NCI-H1930 (cell line): ENCODE results near the gene IQGAP2.
"Not testable (repeated sequence)": the region's sequence is repeated elsewhere in the genome, so short reads cannot be mapped to it uniquely, and the experiment has no call there.

Experiments
- DNase-seq, 2 experiments: peaks; one replicate each; lab custom pipeline; 2025; lab: John Stamatoyannopoulos, UW

IQGAP2 gene, protein sequence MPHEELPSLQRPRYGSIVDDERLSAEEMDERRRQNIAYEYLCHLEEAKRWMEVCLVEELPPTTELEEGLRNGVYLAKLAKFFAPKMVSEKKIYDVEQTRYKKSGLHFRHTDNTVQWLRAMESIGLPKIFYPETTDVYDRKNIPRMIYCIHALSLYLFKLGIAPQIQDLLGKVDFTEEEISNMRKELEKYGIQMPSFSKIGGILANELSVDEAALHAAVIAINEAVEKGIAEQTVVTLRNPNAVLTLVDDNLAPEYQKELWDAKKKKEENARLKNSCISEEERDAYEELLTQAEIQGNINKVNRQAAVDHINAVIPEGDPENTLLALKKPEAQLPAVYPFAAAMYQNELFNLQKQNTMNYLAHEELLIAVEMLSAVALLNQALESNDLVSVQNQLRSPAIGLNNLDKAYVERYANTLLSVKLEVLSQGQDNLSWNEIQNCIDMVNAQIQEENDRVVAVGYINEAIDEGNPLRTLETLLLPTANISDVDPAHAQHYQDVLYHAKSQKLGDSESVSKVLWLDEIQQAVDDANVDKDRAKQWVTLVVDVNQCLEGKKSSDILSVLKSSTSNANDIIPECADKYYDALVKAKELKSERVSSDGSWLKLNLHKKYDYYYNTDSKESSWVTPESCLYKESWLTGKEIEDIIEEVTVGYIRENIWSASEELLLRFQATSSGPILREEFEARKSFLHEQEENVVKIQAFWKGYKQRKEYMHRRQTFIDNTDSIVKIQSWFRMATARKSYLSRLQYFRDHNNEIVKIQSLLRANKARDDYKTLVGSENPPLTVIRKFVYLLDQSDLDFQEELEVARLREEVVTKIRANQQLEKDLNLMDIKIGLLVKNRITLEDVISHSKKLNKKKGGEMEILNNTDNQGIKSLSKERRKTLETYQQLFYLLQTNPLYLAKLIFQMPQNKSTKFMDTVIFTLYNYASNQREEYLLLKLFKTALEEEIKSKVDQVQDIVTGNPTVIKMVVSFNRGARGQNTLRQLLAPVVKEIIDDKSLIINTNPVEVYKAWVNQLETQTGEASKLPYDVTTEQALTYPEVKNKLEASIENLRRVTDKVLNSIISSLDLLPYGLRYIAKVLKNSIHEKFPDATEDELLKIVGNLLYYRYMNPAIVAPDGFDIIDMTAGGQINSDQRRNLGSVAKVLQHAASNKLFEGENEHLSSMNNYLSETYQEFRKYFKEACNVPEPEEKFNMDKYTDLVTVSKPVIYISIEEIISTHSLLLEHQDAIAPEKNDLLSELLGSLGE (N-terminal part only)

DNA sequence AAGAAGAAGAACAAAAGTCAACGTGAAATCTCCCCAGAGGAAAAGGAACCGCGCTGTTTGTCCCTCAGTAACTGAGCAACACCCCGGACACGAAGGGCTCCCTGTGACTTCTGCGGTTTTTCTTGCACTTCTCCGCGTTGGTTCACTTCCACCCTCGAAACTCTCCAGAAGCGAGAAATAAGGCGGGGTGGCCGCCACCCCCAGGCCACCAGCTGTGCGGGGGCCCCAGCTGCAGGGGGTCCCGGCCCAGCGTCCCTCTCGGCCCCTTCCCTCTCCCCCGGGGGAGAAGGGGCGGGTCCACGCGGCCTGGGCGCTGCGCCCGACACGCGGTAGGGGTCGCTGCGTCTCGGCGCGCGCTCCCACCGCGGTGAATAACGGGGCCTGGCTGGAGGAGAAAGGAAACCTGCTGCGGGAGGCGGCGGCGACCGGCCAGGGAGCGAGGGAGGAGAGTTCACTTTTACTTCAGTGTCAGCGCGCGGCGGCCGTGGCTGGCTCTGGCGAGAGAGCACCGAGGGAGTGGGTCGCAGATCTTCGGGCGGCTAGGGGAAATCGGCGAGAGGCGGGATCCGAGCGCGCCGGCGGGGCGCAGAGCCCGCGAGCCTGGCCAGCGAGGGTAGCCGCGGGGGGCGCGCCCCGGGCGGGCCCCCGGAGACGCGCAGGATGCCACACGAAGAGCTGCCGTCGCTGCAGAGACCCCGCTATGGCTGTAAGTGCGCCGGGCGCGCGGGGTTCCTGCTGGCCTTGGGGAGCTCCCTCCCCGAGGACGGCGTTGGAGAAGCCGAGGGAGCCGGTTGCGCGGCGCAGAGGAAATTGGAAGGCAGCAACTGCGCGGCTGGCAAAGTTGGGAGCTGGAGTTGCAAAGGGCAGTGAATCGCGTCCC lies at the start of gene IQGAP2:
TSS of gene IQGAP2 (plus strand) at position 400 of the 880 bp plus-strand sequence. CDS start at position 661, 261 bp downstream.
- peak; percentile 35 to 68 for DNase-seq

DNA sequence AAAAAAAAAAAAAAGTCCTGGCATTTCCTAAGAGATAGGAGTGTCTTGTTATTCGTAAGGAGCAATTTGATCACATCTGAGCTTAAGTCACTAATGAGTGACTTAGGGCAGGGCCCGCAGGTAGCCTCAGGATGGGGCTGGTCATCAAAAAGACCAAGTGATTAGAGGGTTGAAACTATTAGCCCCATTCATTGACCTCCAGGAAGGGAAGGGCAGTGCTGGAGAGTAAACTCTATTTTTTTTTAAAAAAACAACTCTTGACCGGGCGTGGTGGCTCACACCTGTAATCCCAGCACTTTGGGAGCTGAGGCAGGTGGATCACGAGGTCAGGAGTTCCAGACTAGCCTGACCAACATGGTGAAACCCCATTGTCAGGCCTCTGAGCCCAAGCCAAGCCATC lies 46.2 kb upstream of the IQGAP2 start:
- DNase-seq, result no peak

DNA sequence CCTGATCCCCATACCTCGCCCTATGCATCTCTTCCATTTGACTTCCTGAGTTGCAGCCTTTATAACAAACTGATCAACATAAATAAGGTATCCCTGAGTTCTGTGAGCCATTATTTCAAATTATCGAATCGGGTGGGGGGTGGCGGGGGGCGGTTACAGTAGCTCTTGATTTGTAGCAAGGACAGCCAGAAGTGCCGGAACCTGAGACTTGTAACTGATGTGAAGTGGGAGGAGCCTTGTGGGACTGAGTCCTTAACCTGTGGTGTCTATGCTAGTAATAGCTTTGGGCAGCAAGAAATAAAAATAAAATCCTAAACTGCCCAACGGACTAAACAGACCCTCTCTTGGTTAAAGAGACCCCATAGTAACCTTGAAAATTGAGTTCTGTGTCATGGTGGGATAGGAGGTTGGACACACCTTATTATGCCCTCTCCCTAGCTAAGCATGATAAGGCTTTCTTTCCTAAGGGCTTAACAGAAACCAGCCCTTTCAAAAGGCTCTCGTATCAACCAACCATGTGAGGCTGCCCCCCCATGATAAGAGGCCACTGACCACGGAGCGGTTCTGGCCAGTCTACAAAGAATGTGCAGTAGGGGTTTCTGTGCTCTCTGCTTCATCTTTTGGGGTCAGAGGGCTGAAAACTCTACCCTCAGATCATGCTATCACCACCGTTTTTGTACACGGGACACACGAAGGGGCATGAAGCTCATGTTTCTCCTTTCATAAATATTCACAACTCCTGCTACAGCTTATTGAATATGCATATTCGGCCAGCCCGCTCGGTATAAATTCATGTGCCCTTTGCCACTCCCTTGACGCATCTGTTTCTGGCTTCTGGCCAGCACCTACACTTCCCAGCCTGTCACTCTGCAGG lies 39.5 kb upstream of the IQGAP2 start:
- DNase-seq, result no peak

DNA sequence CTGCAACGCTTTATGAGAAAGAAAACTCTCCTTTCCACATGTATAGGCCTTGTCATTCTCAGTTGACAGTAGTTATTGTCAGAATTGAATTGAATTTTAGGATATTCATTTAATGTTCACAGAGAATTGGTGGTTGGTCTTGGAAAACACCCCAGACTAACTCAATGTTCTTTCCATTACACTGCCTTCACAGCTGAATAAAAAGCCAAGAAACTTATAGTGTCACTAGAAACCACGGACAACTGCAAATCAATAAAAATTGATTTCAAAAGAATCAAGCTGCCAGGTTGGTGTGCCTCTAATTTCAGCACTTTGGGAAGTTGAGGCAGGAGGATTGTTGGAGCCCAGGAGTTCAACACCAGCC lies 38.9 kb upstream of the IQGAP2 start:
- no peak for DNase-seq

DNA sequence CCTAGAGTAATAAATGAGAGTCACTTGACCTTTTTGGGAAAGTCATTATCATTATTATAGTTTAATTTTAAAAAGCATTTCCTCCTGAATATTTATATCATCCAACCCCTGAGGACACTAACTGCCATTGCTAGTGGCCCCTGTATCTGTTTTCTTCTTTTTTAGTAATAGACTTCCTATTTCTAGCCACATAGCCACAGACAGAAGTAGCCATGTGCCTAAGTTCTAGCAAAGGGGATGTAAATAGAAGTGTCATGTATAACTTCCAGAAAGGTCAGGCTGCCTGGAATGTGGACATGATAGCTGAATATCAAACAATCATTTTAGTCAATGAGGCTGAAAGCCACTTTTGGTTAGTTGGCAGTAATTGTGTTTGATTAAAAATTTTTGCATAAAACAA lies 37.5 kb upstream of the IQGAP2 start:
- DNase-seq, result no peak

DNA sequence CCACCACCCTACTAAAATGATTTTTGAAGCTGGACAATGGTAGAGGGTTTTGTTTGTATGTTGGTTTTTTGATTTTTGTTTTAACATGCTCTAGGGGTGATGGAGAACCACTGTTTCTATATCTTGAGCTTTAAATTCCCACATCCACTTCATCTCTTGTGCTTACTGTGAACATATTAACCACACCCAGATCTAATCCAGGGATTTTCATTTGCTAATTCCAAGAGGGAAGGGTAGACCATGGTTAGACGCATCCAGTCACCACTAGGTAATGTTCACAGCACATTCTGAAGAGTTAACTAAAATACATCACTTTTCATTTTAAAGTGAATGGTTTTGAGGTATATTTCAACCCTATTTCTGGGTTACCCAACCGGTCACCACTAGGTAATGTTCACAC lies 36.5 kb upstream of the IQGAP2 start:
- no peak for DNase-seq

DNA sequence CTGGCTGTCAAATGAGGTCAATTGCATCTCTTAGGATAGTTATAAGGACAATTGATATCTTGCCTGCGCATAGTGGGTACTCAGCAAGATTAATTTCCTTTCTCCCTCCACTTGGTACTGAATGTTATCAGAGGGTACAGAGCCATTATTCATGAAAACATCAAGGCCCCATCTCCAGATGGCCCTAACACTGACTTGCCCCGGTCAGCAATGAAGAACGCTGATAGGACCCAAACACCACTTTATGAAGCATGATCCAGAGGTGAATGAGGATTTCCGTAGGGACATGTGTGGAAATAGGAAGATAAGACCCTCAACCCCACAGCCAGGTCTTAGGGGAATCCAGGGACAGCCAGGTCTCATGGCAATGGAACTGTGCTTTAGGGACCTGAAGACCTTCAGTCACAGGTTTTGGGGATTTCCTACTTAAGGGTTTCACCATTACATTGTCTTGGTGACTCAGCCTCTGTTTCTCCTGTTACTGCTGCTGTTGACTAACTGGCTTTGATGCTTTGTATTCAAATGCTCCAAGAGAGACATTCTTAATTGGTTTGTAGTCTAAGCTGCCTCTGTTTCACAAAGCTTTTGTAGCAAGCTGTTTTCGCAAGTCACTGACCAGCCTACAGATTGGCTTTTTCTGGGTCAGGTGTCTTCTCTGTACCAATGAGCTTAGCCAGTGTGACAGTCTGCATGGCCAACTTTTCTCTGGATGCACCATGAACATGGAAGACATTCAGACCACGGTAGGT lies 35.3 kb upstream of the IQGAP2 start:
- no peak for DNase-seq

DNA sequence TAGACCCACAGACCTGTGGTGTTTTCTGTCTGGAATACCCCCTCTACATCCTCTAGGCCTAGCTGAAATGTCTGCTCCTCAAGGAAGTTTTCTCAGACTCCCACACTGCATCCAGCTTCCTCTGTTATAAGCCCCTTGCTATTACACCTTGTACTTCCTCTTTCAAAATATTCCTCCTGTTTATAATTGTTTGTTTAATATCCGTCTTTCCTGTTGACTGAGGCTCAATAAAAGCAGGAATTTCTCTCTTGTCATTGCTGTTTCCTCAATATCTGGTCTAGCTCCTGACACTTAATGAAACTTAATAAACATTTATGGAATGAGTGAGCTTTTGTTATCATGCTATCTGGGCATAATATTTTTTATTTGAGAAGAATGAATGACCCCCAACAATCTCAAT lies 34.1 kb upstream of the IQGAP2 start:
- DNase-seq, result no peak

DNA sequence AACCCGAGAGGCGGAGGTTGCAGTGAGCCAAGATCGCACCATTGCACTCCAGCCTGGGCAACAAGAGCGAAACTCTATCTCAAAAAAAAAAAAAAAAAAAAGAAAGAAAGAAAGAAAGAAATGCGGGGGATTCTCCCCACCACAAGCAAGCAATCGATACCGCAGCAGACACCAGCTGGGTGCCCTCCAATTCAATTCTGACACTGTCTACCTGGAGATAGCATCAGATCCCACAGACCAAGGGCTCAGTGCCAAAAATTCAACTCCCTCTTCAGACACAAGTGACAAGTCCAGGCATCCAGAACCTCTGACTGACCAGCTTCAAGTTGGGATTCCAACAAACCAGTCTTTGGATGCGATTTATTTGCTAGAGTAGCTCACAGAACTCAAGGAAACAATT lies 33.4 kb upstream of the IQGAP2 start:
- not testable (repeated sequence) for DNase-seq

DNA sequence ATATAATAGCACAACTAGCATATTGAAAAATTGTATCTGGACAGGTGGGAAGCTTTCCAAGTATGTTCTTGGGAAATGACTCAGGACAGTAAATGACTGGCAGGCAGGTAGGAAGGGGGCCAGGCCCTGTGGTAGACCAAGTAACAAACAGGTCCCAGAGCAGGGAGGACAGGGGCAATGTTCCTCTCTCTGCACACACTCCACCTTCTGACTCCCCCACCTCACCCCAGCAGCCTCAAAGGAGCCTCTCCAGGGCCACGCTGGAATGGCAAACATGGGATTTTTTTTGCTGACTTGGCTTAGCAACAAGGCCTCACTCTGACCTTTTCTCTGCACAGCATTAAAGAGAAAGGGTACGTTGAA lies 31.1 kb upstream of the IQGAP2 start:
- DNase-seq, result no peak

DNA sequence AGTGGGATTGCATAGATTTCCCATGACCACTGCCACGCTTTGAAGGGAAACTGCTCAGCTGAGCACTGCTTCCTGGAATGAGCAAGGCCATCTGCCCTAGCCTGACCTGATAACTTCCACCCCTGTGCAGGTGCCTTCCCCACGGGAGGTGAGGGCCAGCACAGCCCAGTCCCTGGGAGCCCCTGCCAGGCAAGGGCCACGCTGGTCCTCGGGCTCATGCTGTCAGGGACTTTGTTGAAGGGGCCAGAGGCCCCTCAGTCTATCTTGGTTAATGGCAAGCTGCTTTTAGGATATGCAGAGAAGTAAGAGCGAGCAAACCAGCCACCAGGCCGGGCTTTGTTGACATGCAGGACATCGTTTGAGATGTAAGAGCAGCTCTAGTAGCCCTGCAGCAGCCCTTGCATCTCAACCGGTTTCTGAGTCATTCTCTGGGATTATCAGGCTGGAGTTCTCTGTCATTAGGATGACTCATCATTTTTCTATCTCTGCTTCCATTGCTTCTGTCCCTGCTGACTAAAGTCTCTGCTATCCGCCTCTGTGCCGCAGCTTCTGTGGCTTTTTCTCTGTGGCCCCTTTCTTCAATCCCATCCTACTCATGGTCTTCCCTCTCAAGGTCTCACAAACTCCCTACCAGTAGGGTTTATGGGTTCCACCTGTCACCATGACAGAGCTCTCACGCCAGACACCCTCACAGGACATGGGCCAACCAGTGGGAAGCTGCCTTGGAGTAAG lies 30.6 kb upstream of the IQGAP2 start:
- DNase-seq, result no peak

DNA sequence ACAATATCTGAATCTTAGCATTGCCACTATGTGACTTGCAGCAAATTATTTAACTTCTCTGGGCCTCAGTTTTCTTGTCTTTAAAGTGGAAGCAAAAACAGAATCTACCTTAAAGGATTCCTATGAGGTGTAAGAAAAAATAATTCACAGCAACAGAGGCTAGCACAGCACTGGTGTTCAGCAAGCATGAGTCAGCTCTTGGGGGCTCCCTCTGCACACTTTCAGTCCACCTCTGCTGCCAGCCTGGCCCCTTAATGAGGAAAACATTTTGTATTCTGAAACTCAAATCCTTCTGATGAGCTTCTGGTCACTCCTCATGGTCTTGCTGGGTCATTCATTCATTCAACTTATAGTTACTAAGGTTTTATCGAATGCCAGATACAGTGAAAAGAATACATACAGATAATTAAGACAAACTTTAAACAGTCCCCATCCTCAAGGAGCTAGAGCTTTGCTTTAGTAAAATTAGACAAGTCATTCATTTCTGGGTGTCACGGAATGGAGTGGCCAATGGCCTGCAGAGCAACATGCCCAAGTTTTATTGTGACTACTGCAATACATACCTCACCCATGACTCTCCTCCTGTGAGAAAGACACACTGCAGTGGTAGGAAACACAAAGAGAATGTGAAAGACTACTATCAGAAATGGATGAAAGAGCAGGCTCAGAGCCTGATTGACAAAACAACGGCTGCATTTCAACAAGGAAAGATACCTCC lies 26.8 kb upstream of the IQGAP2 start:
- no peak for DNase-seq

DNA sequence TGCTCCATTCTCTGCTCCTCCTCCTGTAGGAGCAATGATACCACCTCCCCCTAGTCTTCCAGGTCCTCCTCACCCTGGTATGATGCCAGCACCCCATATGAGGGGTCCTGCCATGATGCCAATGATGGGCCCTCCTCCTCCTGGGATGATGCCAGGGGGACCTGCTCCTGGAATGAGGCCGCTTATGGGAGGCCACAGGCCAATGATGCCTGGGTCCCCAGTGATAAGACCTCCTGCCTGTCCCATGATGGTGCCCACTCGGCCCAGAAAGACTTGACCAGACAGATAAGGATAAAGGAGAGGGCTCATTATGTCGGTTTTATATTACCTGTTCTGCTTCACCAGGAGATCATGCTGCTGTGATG lies 26.2 kb upstream of the IQGAP2 start:
- no peak for DNase-seq

DNA sequence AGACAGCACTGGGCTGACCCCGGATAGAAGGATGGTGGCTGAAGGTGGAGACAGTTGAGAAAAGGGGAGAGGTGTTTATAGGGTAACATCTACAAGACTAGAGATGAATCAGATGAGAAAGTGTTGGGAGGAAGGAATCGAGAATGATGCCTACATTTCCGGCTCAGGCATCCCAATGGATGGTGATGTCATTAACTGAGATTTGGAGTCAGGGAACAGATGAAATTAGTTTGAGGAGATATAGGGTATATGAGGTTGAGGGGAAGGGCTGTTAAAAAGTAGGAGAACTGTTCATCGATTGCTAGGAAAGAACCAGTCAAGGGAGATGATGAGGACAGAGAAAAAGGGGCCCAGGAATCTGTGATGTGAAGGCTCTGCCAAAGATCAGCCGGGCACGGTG lies 24.7 kb upstream of the IQGAP2 start:
- no peak for DNase-seq

DNA sequence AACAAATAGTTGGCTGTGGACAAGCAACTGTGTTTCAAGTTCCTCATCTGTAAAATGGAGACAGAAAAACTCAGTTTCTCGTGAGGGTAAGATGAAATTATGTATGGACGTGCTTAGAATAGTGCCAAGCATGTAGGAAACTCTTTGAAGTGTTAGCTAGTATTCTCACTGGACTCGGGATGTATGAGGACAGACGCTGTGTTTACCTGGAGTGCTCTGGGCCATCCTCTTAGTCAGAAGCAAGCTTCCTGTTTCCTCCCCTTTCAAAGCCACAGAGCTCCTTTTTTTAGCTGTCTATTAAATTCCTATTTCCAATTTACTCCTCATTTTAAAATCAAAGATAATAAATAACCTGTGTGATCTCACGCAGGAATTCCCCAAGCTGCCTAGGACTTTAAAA lies 23.8 kb upstream of the IQGAP2 start:
- no peak for DNase-seq

DNA sequence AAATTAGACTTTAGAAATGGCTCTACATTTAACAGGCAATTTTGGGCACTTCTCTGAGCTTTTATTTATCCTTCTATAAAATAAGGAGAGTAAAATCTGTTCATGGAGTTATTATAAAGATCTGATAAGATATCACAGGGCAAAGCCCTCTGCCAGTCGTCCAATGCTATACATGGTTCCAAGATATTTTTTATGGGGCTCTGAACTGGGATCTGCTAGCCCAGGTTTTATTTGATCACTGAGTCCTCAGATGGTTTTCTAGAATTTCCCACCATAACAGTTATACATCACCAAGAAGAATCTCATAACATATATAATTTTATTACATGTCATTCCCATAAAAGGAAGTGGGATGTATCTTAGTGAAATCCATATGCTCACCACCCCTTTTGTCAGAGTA lies 23.2 kb upstream of the IQGAP2 start:
- no peak for DNase-seq

DNA sequence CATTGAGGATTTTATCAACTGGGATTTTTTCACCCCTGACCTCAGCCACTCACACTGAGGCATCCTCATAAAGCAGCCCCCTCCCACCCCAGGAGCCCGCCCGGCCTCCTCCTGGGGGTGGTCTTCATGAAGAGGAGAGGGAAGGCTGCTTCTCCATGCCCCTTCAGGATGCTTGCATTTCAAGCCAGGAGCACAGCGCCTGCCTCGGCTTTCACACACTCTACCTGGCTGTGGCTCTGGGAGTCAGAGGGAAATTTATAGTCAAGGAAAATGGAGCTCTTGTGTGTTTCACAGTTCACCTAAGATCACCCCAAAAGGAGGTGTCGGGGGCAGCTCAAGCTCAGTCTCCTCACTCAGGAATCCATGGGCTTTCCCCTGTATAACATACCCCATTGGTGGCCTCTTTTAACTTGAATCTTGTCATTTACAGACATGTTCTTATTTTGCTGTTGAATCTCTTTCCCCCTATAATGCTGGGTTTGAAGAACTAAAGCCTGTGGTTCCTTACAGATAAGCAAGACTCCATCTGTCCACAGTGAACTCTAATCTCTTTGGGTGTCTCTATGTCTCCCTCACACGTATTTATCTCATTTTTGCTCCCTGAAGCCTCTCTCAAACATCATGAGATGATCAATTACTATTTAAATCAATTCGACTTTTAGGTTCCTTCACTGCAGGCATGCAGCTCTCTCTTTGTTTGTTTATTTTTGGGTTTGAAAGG lies 22.6 kb upstream of the IQGAP2 start:
- DNase-seq, result no peak
